ENCODE results near the gene CNN2. TPM values are rescaled to one million over a fixed set of nuclear protein-coding genes. Genes with fewer than 3 reads are reported as not detected.

CNN2 gene
- total and polyA plus RNA-seq, 9 of the 15 experiments (the other 6 are each of a cell fraction or from before 2014, with no cell fraction given): 12.1 to 174 (median 52.7) TPM

DNA sequence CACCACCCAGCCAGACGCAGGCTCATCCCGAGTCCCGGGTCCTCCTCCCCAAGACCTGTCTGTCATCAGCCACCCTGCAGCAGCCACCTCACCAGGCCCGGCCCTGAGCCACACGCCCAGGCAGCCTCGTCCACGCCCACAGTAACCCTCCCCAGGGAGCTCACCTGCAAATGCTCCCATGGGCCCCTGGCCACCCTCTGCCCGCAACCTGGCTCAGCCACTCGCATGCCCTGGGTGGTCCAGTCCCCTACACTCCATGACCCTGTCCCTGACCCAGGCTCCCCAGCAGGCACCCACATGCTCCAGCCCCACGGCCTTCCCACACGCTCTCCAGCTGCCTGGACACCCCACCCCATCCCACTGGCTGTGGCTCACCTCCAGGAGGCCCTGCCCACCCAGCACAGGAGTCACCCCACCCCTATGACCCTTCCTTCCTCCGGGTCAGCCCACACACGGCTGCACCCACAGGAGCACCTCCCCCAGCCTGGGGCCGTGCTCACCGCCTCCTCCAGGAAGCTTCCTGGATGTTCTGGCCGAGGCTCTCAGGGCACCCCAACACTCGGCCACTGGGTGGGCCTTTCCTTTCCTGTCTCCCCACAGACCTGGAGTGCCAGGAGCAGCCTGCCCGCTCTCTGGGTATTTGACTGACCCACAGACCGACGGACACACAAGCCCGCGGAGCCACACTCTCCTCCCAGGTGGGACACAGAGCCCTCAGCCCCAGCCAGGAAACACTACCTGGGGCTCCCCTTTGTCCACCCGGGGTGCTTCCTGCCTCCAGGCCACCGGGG, 9.1 kb upstream of the CNN2 start (continued):
- TF ChIP-seq MNT (conservative IDR thresholded peaks at IDR 0.05) (0 out of 4 replicates have a peak, but pooled peaks of 1 of the 2 experiments have one; percentile 12), KDM1A (IDR thresholded peaks at IDR 0.05) (peak; percentile 6 to 26; a peak in 1 of 4 replicates), ZNF398 (CRISPR knock-in tag; IDR thresholded peaks at IDR 0.05) (no peak), EGR1 (conservative IDR thresholded peaks at IDR 0.05) (peak; percentile 82), E2F6 (IDR thresholded peaks at IDR 0.05; ENCODE audit: borderline replicate concordance in 1 of 2, extremely low read depth in 1 of 2, insufficient read depth in 1 of 2, insufficient read length in 1 of 2, low read depth in 1 of 2, low read length in 1 of 2, poor library complexity in 1 of 2, severe bottlenecking in 1 of 2) (peak in 1 of 2 experiments; percentile 12), CREM (IDR thresholded peaks at IDR 0.05; ENCODE audit: low read depth) (0 out of 2 replicates have a peak, but pooled peaks have one; percentile 9), BCOR (IDR thresholded peaks at IDR 0.05) (no peak), SUPT5H (IDR thresholded peaks at IDR 0.05) (no peak), ZFP36 (IDR thresholded peaks at IDR 0.05; ENCODE audit: low read depth, low read length, partially characterized antibody) (peak; percentile 98), FOSL1 (tag; conservative IDR thresholded peaks at IDR 0.05) (0 out of 2 replicates have a peak, but pooled peaks have one; percentile 4), ZC3H4 (CRISPR knock-in tag; IDR thresholded peaks at IDR 0.05; ENCODE audit: borderline replicate concordance) (no peak), ZNF696 (CRISPR knock-in tag; conservative IDR thresholded peaks at IDR 0.05) (no peak), RCOR1 (IDR thresholded peaks at IDR 0.05; ENCODE audit: borderline replicate concordance in 1 of 2, low read depth in 2 of 2, low read length in 2 of 2) (0 out of 4 replicates have a peak, but pooled peaks of 1 of the 2 experiments have one; percentile 16), RB1 (IDR thresholded peaks at IDR 0.05; ENCODE audit: low read depth) (no peak), MYNN (IDR thresholded peaks at IDR 0.05) (peak; percentile 40; the same call in 1 of the 2 replicates), MYNN (CRISPR knock-in tag; IDR thresholded peaks at IDR 0.05) (no peak), PHF20 (IDR thresholded peaks at IDR 0.05; ENCODE audit: partially characterized antibody) (no peak), HSF4 (CRISPR knock-in tag; IDR thresholded peaks at IDR 0.05; ENCODE audit: borderline replicate concordance) (no peak), POLR2B (IDR thresholded peaks at IDR 0.05; ENCODE audit: low read depth, partially characterized antibody) (peak; percentile 19)
- TF ChIP-seq, protein P1, sequence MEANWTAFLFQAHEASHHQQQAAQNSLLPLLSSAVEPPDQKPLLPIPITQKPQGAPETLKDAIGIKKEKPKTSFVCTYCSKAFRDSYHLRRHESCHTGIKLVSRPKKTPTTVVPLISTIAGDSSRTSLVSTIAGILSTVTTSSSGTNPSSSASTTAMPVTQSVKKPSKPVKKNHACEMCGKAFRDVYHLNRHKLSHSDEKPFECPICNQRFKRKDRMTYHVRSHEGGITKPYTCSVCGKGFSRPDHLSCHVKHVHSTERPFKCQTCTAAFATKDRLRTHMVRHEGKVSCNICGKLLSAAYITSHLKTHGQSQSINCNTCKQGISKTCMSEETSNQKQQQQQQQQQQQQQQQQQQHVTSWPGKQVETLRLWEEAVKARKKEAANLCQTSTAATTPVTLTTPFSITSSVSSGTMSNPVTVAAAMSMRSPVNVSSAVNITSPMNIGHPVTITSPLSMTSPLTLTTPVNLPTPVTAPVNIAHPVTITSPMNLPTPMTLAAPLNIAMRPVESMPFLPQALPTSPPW (CRISPR knock-in tag; IDR thresholded peaks at IDR 0.05): peak; percentile 68
- TF ChIP-seq, protein P2, sequence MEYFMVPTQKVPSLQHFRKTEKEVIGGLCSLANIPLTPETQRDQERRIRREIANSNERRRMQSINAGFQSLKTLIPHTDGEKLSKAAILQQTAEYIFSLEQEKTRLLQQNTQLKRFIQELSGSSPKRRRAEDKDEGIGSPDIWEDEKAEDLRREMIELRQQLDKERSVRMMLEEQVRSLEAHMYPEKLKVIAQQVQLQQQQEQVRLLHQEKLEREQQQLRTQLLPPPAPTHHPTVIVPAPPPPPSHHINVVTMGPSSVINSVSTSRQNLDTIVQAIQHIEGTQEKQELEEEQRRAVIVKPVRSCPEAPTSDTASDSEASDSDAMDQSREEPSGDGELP (CRISPR knock-in tag; IDR thresholded peaks at IDR 0.05; ENCODE audit: borderline replicate concordance): peak; percentile 60
